Activated naive CD8-positive, alpha-beta T cell treated with anti-CD3 and anti-CD28 coated beads, Interleukin-2, amount 10 ng/mL, durations not matched to agents 7 days and 5 days (primary cell): ENCODE results near the gene FILIP1L. TPM values are rescaled to one million over a fixed set of nuclear protein-coding genes. Genes with fewer than 3 reads are reported as not detected.
A peak's percentile ranks its signal among the peaks of the same experiment; 100 is the strongest.

Source experiments
- ATAC-seq: fragments of 150-1000 bp; cut with Tn5 transposase; one replicate; pipeline ENCODE4 v1.10.0; 2021; ENCODE audit warnings: low read depth, moderate library complexity
- POLR2A ChIA-PET: fragments of 350-600 bp; sonication (Branson Sonifier 250); formaldehyde crosslinking; loops from one replicate; lab custom pipeline; 2021; ENCODE audit warnings: antibody characterized with exemption; lab: Charles Lee
- DNase-seq: peaks from one replicate; pipeline ENCODE4 v3.0.0; 2021
- H3K27ac Mint-ChIP-seq: one replicate; pipeline ENCODE4 v1.8.0; 2022; ENCODE audit warnings: mild to moderate bottlenecking, mixed read lengths
- H3K27me3 Mint-ChIP-seq: one replicate; pipeline ENCODE4 v1.8.0; 2022; ENCODE audit warnings: mild to moderate bottlenecking, moderate library complexity, mixed read lengths
- H3K36me3 Mint-ChIP-seq: one replicate; pipeline ENCODE4 v1.8.0; 2021; ENCODE audit warnings: mild to moderate bottlenecking, mixed read lengths
- H3K4me1 Mint-ChIP-seq: one replicate; pipeline ENCODE4 v1.8.0; 2021; ENCODE audit warnings: mixed read lengths
- H3K4me3 Mint-ChIP-seq: one replicate; pipeline ENCODE4 v1.8.0; 2022; ENCODE audit warnings: mild to moderate bottlenecking, moderate library complexity, mixed read lengths
- H3K9me3 Mint-ChIP-seq: one replicate; pipeline ENCODE4 v1.8.0; 2021; ENCODE audit warnings: mixed read lengths
- total RNA-seq, 2 experiments: library from RNA; stranded (reverse); gene quantifications; one replicate each; pipeline ENCODE4 v1.2.3, GENCODE V29; 2021

Gene FILIP1L
- total RNA-seq, 2 experiments from 2014 or later, result 2.0 to 2.4 TPM

- POLR2A ChIA-PET, result no interaction called here
- H3K4me3 Mint-ChIP-seq, result no peak overlapping the region
- no peak for DNase-seq
- H3K9me3 Mint-ChIP-seq, result no peaks in the 10 kb centered on the region
- H3K27me3 Mint-ChIP-seq, result no peaks in the 10 kb centered on the region
- no peak overlapping the region for H3K27ac Mint-ChIP-seq
- H3K36me3 Mint-ChIP-seq, result peaks cover 25% of the 10 kb centered on the region
- ATAC-seq, result no peak
- H3K4me1 Mint-ChIP-seq, result peaks cover 3% of the 10 kb centered on the region
These were observed 5.7 kb upstream of the FILIP1L start for GRCh38 chr3:100120012-100120411.

- Mint-ChIP-seq H3K4me1 (peaks cover 4% of the 10 kb centered on the region), H3K4me3 (no peak overlapping the region), H3K9me3 (peaks cover 1% of the 10 kb centered on the region), H3K36me3 (peaks cover 24% of the 10 kb centered on the region), H3K27me3 (no peaks in the 10 kb centered on the region), H3K27ac (no peak overlapping the region)
- no peak for DNase-seq
- POLR2A ChIA-PET, result no interaction called here
- no peak for ATAC-seq
These were observed 2.8 kb upstream of the FILIP1L start for GRCh38 chr3:100117093-100117492.

GRCh38 chr3:100113723-100114412 lies 433 bp downstream of the FILIP1L start:
- peaks cover 2% of the 10 kb centered on the region for H3K9me3 Mint-ChIP-seq
- ATAC-seq, result no peak

GRCh38 chr3:100111728-100112127 lies 2.6 kb downstream of the FILIP1L start:
- POLR2A ChIA-PET, result no interaction called here
- no peak overlapping the region for H3K4me3 Mint-ChIP-seq
- no peak for DNase-seq
- peaks cover 3% of the 10 kb centered on the region for H3K9me3 Mint-ChIP-seq
- peaks cover 14% of the 10 kb centered on the region for H3K4me1 Mint-ChIP-seq
- H3K27me3 Mint-ChIP-seq, result no peaks in the 10 kb centered on the region
- ATAC-seq, result no peak
- peaks cover 32% of the 10 kb centered on the region for H3K36me3 Mint-ChIP-seq
- no peak overlapping the region for H3K27ac Mint-ChIP-seq

More at GRCh38 chr3:100113723-100114412, 433 bp downstream of the FILIP1L start:
- H3K27me3 Mint-ChIP-seq, result no peaks in the 10 kb centered on the region
- no peak for DNase-seq
- peaks cover 7% of the 10 kb centered on the region for H3K4me1 Mint-ChIP-seq
- no peak overlapping the region for H3K4me3 Mint-ChIP-seq
- peaks cover 29% of the 10 kb centered on the region for H3K36me3 Mint-ChIP-seq
- POLR2A ChIA-PET, result no interaction called here
- no peak overlapping the region for H3K27ac Mint-ChIP-seq

- H3K4me1 Mint-ChIP-seq, result peaks cover 29% of the 10 kb centered on the region
- H3K27ac Mint-ChIP-seq, result no peak overlapping the region
- peaks cover 6% of the 10 kb centered on the region for H3K9me3 Mint-ChIP-seq
- no peak for DNase-seq
- POLR2A ChIA-PET, result interaction anchor here (0.8 to 1.2 kb wide), 2 partner anchors 15 to 123 kb away, joined by 3 to 4 read pairs; no protein-coding TSS in a partner anchor
- no peaks in the 10 kb centered on the region for H3K27me3 Mint-ChIP-seq
- H3K4me3 Mint-ChIP-seq, result no peak overlapping the region
- no peak for ATAC-seq
- H3K36me3 Mint-ChIP-seq, result peaks cover 42% of the 10 kb centered on the region
These were observed 4.1 kb downstream of the FILIP1L start for GRCh38 chr3:100110162-100110561.

GRCh38 chr3:100108464-100109079 lies 5.7 kb downstream of the FILIP1L start:
- H3K36me3 Mint-ChIP-seq, result peaks cover 49% of the 10 kb centered on the region
- no peak overlapping the region for H3K27ac Mint-ChIP-seq
- H3K9me3 Mint-ChIP-seq, result peaks cover 6% of the 10 kb centered on the region
- ATAC-seq, result no peak
- POLR2A ChIA-PET, result no interaction called here
- no peak for DNase-seq
- no peak overlapping the region for H3K4me3 Mint-ChIP-seq
- peaks cover 41% of the 10 kb centered on the region for H3K4me1 Mint-ChIP-seq
- H3K27me3 Mint-ChIP-seq, result no peaks in the 10 kb centered on the region

GRCh38 chr3:100107221-100107814 lies 7.0 kb downstream of the FILIP1L start:
- H3K4me3 Mint-ChIP-seq, result no peak overlapping the region
- DNase-seq (no peak), ATAC-seq (no peak)
- peaks cover 54% of the 10 kb centered on the region for H3K36me3 Mint-ChIP-seq
- H3K27ac Mint-ChIP-seq, result no peak overlapping the region
- POLR2A ChIA-PET, result no interaction called here
- H3K27me3 Mint-ChIP-seq, result no peaks in the 10 kb centered on the region
- H3K4me1 Mint-ChIP-seq, result peaks cover 45% of the 10 kb centered on the region
- H3K9me3 Mint-ChIP-seq, result peaks cover 5% of the 10 kb centered on the region

- peaks cover 5% of the 10 kb centered on the region for H3K9me3 Mint-ChIP-seq
- peaks cover 56% of the 10 kb centered on the region for H3K36me3 Mint-ChIP-seq
- no peak for DNase-seq
- H3K4me1 Mint-ChIP-seq, result peaks cover 45% of the 10 kb centered on the region
- H3K27me3 Mint-ChIP-seq, result no peaks in the 10 kb centered on the region
- POLR2A ChIA-PET, result interaction anchor here (0.6 kb wide), 1 partner anchor 104 kb away, joined by 3 read pairs; no protein-coding TSS in a partner anchor
- H3K4me3 Mint-ChIP-seq, result no peak overlapping the region
- peak; percentile 27 for ATAC-seq
- H3K27ac Mint-ChIP-seq, result peak overlapping the region; percentile 88
These were observed 7.7 kb downstream of the FILIP1L start for GRCh38 chr3:100106531-100107141.

GRCh38 chr3:100106094-100106493 lies 8.2 kb downstream of the FILIP1L start:
- peaks cover 7% of the 10 kb centered on the region for H3K9me3 Mint-ChIP-seq
- peaks cover 57% of the 10 kb centered on the region for H3K36me3 Mint-ChIP-seq
- no peaks in the 10 kb centered on the region for H3K27me3 Mint-ChIP-seq
- ATAC-seq (peak; percentile 15), DNase-seq (no peak)
- H3K4me3 Mint-ChIP-seq, result no peak overlapping the region
- H3K4me1 Mint-ChIP-seq, result peaks cover 45% of the 10 kb centered on the region
- POLR2A ChIA-PET, result interaction anchor here (1.0 to 1.1 kb wide), 2 partner anchors 15 to 34 kb away, joined by 3 to 5 read pairs; no protein-coding TSS in a partner anchor
- peak overlapping the region; percentile 88 for H3K27ac Mint-ChIP-seq

- H3K4me3 Mint-ChIP-seq, result peak overlapping the region; percentile 46
- POLR2A ChIA-PET, result interaction anchor here (0.6 to 2.5 kb wide), 4 partner anchors 11 to 33 kb away, joined by 3 to 9 read pairs (median 6); no protein-coding TSS in a partner anchor
- peaks cover 60% of the 10 kb centered on the region for H3K36me3 Mint-ChIP-seq
- H3K27ac Mint-ChIP-seq, result peak overlapping the region; percentile 88
- H3K9me3 Mint-ChIP-seq, result peaks cover 7% of the 10 kb centered on the region
- ATAC-seq, result peak; percentile 69
- no peaks in the 10 kb centered on the region for H3K27me3 Mint-ChIP-seq
- DNase-seq, result no peak
- H3K4me1 Mint-ChIP-seq, result peaks cover 46% of the 10 kb centered on the region
These were observed 8.8 kb downstream of the FILIP1L start for GRCh38 chr3:100105501-100105900.

GRCh38 chr3:100104817-100105413 lies 9.4 kb downstream of the FILIP1L start:
- Mint-ChIP-seq H3K36me3 (peaks cover 61% of the 10 kb centered on the region), H3K9me3 (peaks cover 7% of the 10 kb centered on the region), H3K27me3 (no peaks in the 10 kb centered on the region), H3K27ac (peak overlapping the region; percentile 88), H3K4me1 (peaks cover 48% of the 10 kb centered on the region), H3K4me3 (peak overlapping the region; percentile 46)
- POLR2A ChIA-PET, result interaction anchor here (0.6 to 2.5 kb wide), 4 partner anchors 10 to 33 kb away, joined by 3 to 9 read pairs (median 6); no protein-coding TSS in a partner anchor
- DNase-seq, result no peak
- ATAC-seq, result no peak

- H3K4me3 Mint-ChIP-seq, result no peak overlapping the region
- peak overlapping the region; percentile 88 for H3K27ac Mint-ChIP-seq
- H3K4me1 Mint-ChIP-seq, result peaks cover 51% of the 10 kb centered on the region
- ATAC-seq, result no peak
- POLR2A ChIA-PET, result interaction anchor here (2.5 kb wide), 1 partner anchor 31 kb away, joined by 9 read pairs; no protein-coding TSS in a partner anchor
- H3K27me3 Mint-ChIP-seq, result no peaks in the 10 kb centered on the region
- peaks cover 60% of the 10 kb centered on the region for H3K36me3 Mint-ChIP-seq
- DNase-seq, result no peak
- peaks cover 7% of the 10 kb centered on the region for H3K9me3 Mint-ChIP-seq
These were observed 9.9 kb downstream of the FILIP1L start for GRCh38 chr3:100104442-100104798.
